Skeletal muscle tissue (tissue), 4 donors: ENCODE measurements around the gene MIA. TPM values are rescaled to one million over a fixed set of nuclear protein-coding genes. Genes with fewer than 3 reads are reported as not detected.

ENCODE experiments used
- H3K27ac ChIP-seq: one replicate; pipeline ENCODE4 v1.7.0; 2013; ENCODE audit warnings: mild to moderate bottlenecking, low read depth, low read length, inconsistent platforms
- H3K27me3 ChIP-seq, 3 donors: one replicate each; pipeline ENCODE4 v1.7.0; 2013; ENCODE audit warnings: low read length in 3 of 3; ENCODE audit not compliant: control insufficient read depth in 3 of 3, insufficient read depth in 3 of 3
- H3K36me3 ChIP-seq, 3 donors: one replicate each; pipeline ENCODE4 v1.7.0; 2013; ENCODE audit warnings: low read length in 3 of 3; ENCODE audit not compliant: control insufficient read depth in 3 of 3, insufficient read depth in 3 of 3
- H3K4me1 ChIP-seq, 3 donors: one replicate each; pipeline ENCODE4 v1.7.0; 2013; ENCODE audit warnings: low read length in 3 of 3, mild to moderate bottlenecking in 3 of 3; ENCODE audit not compliant: control insufficient read depth in 3 of 3, insufficient read depth in 3 of 3
- H3K4me3 ChIP-seq, 3 donors: one replicate each; pipeline ENCODE4 v1.7.0; 2013; ENCODE audit warnings: low read length in 3 of 3
- H3K9ac ChIP-seq, 3 donors: one replicate each; pipeline ENCODE4 v1.7.0; 2013; ENCODE audit warnings: low read length in 3 of 3, mild to moderate bottlenecking in 3 of 3, moderate library complexity in 2 of 3, low read depth in 1 of 3
- H3K9me3 ChIP-seq, 3 donors: one replicate each; pipeline ENCODE4 v1.7.0; 2013; ENCODE audit warnings: low read length in 3 of 3; ENCODE audit not compliant: control insufficient read depth in 3 of 3
- total RNA-seq: library from RNA; depleted of rRNA; stranded (reverse); fragments of >200 nt; gene quantifications from one replicate; pipeline ENCODE4 v1.2.3, GENCODE V29; 2014
- donor health status: Osteomylitis.

Gene MIA
- total RNA-seq, 1 donor from 2014 or later = 2.1 TPM

GRCh38 chr19:40791996-40792395 is 16.7 kb downstream of the MIA start:
- Histone ChIP-seq H3K4me3 (no peak overlapping the region), H3K36me3 (peaks cover under 1 to 3% (median 3%) of the 10 kb centered on the region in 3 donors), H3K27ac (no peak overlapping the region)

GRCh38 chr19:40797166-40797962 is 22.0 kb downstream of the MIA start:
- no peak overlapping the region for H3K4me3 ChIP-seq
- H3K27ac ChIP-seq = peak overlapping the region; percentile 93
- no peaks in the 10 kb centered on the region for H3K9me3 ChIP-seq
- H3K9ac ChIP-seq = peak overlapping the region in 2 of 3 donors; percentile 69 to 86
- peaks cover 30 to 33% (median 30%) of the 10 kb centered on the region in 3 donors for H3K4me1 ChIP-seq
- H3K36me3 ChIP-seq = peaks cover 11 to 18% (median 16%) of the 10 kb centered on the region in 3 donors
- H3K27me3 ChIP-seq = no peaks in the 10 kb centered on the region

More at GRCh38 chr19:40791996-40792395, 16.7 kb downstream of the MIA start:
- no peaks in the 10 kb centered on the region for H3K27me3 ChIP-seq
- no peaks in the 10 kb centered on the region for H3K9me3 ChIP-seq
- no peak overlapping the region for H3K9ac ChIP-seq
- no peaks in the 10 kb centered on the region for H3K4me1 ChIP-seq

- Histone ChIP-seq H3K27me3 (no peaks in the 10 kb centered on the region), H3K27ac (peak overlapping the region; percentile 93), H3K9me3 (no peaks in the 10 kb centered on the region), H3K9ac (peak overlapping the region; percentile 69 to 86 (median 75)), H3K36me3 (peaks cover 11 to 18% (median 16%) of the 10 kb centered on the region in 3 donors), H3K4me3 (peak overlapping the region; percentile 72 to 92 (median 83)), H3K4me1 (peaks cover 37 to 41% (median 38%) of the 10 kb centered on the region in 3 donors)
Measured at GRCh38 chr19:40797963-40798682, 22.8 kb downstream of the MIA start.

- peak within 1 kb of the TSS; percentile 80 to 92 (median 83) for H3K4me3 ChIP-seq
- peaks cover 12 to 21% (median 16%) of the 10 kb centered on the region in 3 donors for H3K36me3 ChIP-seq
- no peaks in the 10 kb centered on the region for H3K9me3 ChIP-seq
- H3K27me3 ChIP-seq = no peaks in the 10 kb centered on the region
- H3K9ac ChIP-seq = peak within 1 kb of the TSS; percentile 75 to 87 (median 86)
- peaks cover 45 to 49% (median 46%) of the 10 kb centered on the region in 3 donors for H3K4me1 ChIP-seq
- H3K27ac ChIP-seq = peak within 1 kb of the TSS; percentile 93
Measured at GRCh38 chr19:40798683-40799557, 23.6 kb downstream of the MIA start, which contains the start of gene EGLN2. EGLN2 (plus strand) TSS chr19:40799191; CDS start chr19:40800573, 1,382 bp downstream.

- H3K36me3 ChIP-seq = peaks cover 14 to 21% (median 16%) of the 10 kb centered on the region in 3 donors
- H3K4me3 ChIP-seq = peak overlapping the region; percentile 72 to 81 (median 80)
- no peaks in the 10 kb centered on the region for H3K27me3 ChIP-seq
- peak overlapping the region; percentile 66 to 87 (median 86) for H3K9ac ChIP-seq
- H3K9me3 ChIP-seq = no peaks in the 10 kb centered on the region
- H3K4me1 ChIP-seq = peaks cover 54 to 57% (median 54%) of the 10 kb centered on the region in 3 donors
- peak overlapping the region; percentile 85 for H3K27ac ChIP-seq
Measured at GRCh38 chr19:40799558-40800338, 24.4 kb downstream of the MIA start.

GRCh38 chr19:40800339-40800996 is 25.1 kb downstream of the MIA start:
- Histone ChIP-seq H3K4me3 (peak overlapping the region; percentile 72 to 81 (median 80)), H3K9ac (peak overlapping the region; percentile 66 to 87 (median 86)), H3K27me3 (no peaks in the 10 kb centered on the region), H3K4me1 (peaks cover 61 to 64% (median 61%) of the 10 kb centered on the region in 3 donors), H3K9me3 (no peaks in the 10 kb centered on the region), H3K27ac (peak overlapping the region; percentile 85), H3K36me3 (peaks cover 14 to 24% (median 16%) of the 10 kb centered on the region in 3 donors)

- peaks cover 14 to 24% (median 16%) of the 10 kb centered on the region in 3 donors for H3K36me3 ChIP-seq
- H3K9ac ChIP-seq = peak overlapping the region; percentile 14 to 87 (median 70)
- H3K4me3 ChIP-seq = peak overlapping the region; percentile 56 to 81 (median 80)
- H3K27ac ChIP-seq = peak overlapping the region; percentile 85
- H3K9me3 ChIP-seq = no peaks in the 10 kb centered on the region
- H3K27me3 ChIP-seq = no peaks in the 10 kb centered on the region
- H3K4me1 ChIP-seq = peaks cover 66 to 69% (median 66%) of the 10 kb centered on the region in 3 donors
Measured at GRCh38 chr19:40800997-40801377, 25.7 kb downstream of the MIA start.

- Histone ChIP-seq H3K9ac (peak overlapping the region; percentile 64 to 87 (median 79)), H3K27ac (peak overlapping the region; percentile 85), H3K4me3 (peak overlapping the region; percentile 59 to 81 (median 80)), H3K9me3 (no peaks in the 10 kb centered on the region), H3K4me1 (peaks cover 73 to 76% (median 73%) of the 10 kb centered on the region in 3 donors), H3K36me3 (peaks cover 14 to 24% (median 16%) of the 10 kb centered on the region in 3 donors), H3K27me3 (no peaks in the 10 kb centered on the region)
Measured at GRCh38 chr19:40801426-40802299, 26.3 kb downstream of the MIA start.
